ENCODE data around the gene SYNDIG1. TPM values are rescaled to one million over a fixed set of nuclear protein-coding genes. Genes with fewer than 3 reads are reported as not detected.

Gene SYNDIG1
- total RNA-seq, 2 donors from 2014 or later: 0.78 TPM; not detected in 1

DNA sequence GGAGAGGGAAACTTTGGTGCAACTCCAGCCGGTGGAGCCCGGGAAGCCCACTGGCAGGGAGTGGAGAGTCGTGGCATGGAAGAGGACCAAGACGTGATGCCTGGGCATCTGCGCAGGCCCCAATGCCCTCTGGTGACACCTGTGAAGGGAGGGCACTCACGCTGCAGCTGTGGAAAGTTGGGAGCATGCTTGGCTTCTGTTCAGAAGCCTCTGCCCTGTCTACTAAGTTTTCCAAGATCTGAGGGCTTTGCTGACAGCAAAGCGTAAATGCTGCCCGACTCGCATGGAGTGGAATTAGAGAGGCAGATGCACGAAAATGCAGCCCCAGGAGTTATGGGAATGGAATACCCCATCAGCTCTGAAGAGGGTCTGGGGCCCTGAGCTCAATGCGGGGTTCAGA lies 75.7 kb downstream of the SYNDIG1 start:
- Histone ChIP-seq H3K27ac (no peak overlapping the region), H3K27me3 (no peaks in the 10 kb centered on the region), H3K4me1 (no peaks in the 10 kb centered on the region), H3K36me3 (replicated peaks in 1 of 2; ENCODE audit: insufficient read depth in 1 of 2, low read depth in 2 of 2) (no peaks in the 10 kb centered on the region), H3K9me3 (peaks cover 0 to 17% (median 0%) of the 10 kb centered on the region in 3 donors), H3K4me3 (no peak overlapping the region)
- ATAC-seq: no peak
- TF ChIP-seq CTCF (IDR thresholded peaks at IDR 0.05) (no peak), POLR2A (IDR thresholded peaks at IDR 0.05) (no peak)
- 78 to 79% methylated on average over 11 of the region's 11 CpGs for WGBS, 2 donors
- intact Hi-C loops (cut with DNase I): no loop called here
- DNase-seq: no peak

DNA sequence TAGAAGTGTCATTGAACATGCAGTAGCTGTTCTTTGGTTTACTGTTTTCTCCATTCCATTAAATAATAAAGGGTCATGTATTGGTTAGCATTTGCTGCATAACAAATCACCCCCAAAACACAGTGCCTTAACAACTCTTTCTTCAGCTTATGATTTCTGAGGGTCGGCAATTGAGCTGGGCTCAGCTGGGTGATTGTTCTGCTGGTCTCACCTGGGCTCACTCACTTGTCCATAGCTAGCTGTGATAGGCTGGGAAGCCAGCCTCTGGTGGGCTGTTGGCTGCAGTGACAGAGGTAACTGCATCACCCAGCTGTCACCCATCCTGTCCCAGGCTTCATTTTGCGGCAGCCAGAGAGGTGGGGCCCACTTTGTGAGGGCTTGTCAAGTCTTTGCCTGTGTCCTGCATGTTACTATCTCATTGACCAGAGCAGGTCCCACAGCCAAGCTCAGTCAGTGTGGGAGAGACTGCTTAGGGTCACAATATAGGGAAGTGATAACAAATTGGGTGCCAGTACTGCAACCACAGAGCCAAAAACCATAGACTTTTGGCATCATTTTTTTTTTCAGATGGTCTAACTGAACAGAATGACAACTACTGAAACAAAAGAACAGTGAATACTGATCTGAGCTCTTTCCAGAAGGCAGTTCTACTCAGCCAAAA lies 76.9 kb downstream of the SYNDIG1 start:
- Histone ChIP-seq H3K36me3 (replicated peaks in 1 of 2; ENCODE audit: insufficient read depth in 1 of 2, low read depth in 2 of 2) (no peaks in the 10 kb centered on the region), H3K4me3 (no peak overlapping the region), H3K27ac (no peak overlapping the region), H3K27me3 (no peaks in the 10 kb centered on the region), H3K9me3 (peaks cover 0 to 11% (median 0%) of the 10 kb centered on the region in 3 donors), H3K4me1 (no peaks in the 10 kb centered on the region)
- DNase-seq (no peak), ATAC-seq (no peak)
- intact Hi-C loops (cut with DNase I): no loop called here
- no peak for TF ChIP-seq CTCF (IDR thresholded peaks at IDR 0.05)
- TF ChIP-seq POLR2A (IDR thresholded peaks at IDR 0.05): no peak
- WGBS, 2 donors: 86 to 88% methylated on average over 2 of the region's 2 CpGs

GRCh38 chr20:24547967-24548366 lies 78.5 kb downstream of the SYNDIG1 start:
- WGBS, 2 donors: 63 to 72% methylated on average over 10 of the region's 10 CpGs
- TF ChIP-seq CTCF (IDR thresholded peaks at IDR 0.05) (no peak), POLR2A (IDR thresholded peaks at IDR 0.05) (no peak)

GRCh38 chr20:24559114-24559732 lies 89.8 kb downstream of the SYNDIG1 start:
- Histone ChIP-seq H3K9me3 (no peaks in the 10 kb centered on the region), H3K36me3 (replicated peaks in 1 of 2; ENCODE audit: insufficient read depth in 1 of 2, low read depth in 2 of 2) (no peaks in the 10 kb centered on the region), H3K4me1 (no peaks in the 10 kb centered on the region), H3K4me3 (no peak overlapping the region), H3K27ac (no peak overlapping the region), H3K27me3 (no peaks in the 10 kb centered on the region)
- ATAC-seq: no peak
- DNase-seq: no peak
- WGBS, 2 donors: 43 to 49% methylated on average over 2 of the region's 2 CpGs
- TF ChIP-seq POLR2A (IDR thresholded peaks at IDR 0.05) (no peak), CTCF (IDR thresholded peaks at IDR 0.05) (no peak)
- intact Hi-C loops (cut with DNase I): no loop called here

More at GRCh38 chr20:24547967-24548366, 78.5 kb downstream of the SYNDIG1 start:
- DNase-seq (no peak), ATAC-seq (no peak)
- H3K4me1 ChIP-seq: no peaks in the 10 kb centered on the region
- intact Hi-C loops (cut with DNase I): no loop called here
- no peaks in the 10 kb centered on the region for H3K36me3 ChIP-seq (replicated peaks in 1 of 2; ENCODE audit: insufficient read depth in 1 of 2, low read depth in 2 of 2)
- H3K27me3 ChIP-seq: no peaks in the 10 kb centered on the region
- no peak overlapping the region for H3K27ac ChIP-seq
- peaks cover 0 to 11% (median 0%) of the 10 kb centered on the region in 3 donors for H3K9me3 ChIP-seq
- H3K4me3 ChIP-seq: no peak overlapping the region

Measured in body of pancreas (tissue), 4 donors.